HG03066 (cell line): ENCODE data around the gene LTF.
"Not testable (repeated sequence)": the region's sequence is repeated elsewhere in the genome, so short reads cannot be mapped to it uniquely, and the experiment has no call there.

ENCODE experiments used
- ATAC-seq: cut with Tn5 transposase; IDR thresholded peaks from one replicate; pipeline ENCODE4 v1.9.1; 2021; ENCODE audit warnings: low read depth; ENCODE audit not compliant: unreplicated experiment

The LTF gene

DNA sequence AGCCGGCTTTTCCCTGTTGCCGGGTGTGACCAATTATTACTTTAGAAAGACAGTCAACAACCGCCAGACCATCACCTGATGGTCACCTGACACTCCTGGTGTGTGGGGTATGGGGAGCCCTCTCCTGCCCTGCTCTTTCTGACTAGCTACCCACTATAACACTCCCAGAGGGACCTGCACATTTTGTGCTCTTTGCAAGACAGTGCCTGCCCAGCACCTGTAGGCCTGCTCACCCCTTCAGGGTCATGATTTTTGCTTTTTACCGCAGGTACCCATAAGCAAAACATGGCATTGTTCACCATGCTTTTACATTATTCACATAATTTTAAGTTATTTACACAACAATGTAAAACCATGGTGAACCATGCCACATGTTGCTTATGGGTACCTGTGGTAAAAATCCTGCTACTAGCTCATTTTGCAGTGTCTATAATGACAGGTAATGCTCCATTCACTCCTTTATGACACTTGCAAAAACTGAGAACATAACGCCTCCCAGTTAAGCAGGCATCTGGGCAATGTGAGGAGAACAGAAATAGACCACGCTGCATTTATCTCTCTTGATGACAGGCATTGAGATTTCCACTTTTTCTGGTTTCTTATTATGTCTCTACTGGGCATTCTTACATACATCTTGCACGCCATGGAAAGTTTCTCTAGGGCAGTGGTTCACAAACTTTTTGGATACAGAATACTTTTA is 47.7 kb downstream of the LTF start:
- ATAC-seq = no peak

DNA sequence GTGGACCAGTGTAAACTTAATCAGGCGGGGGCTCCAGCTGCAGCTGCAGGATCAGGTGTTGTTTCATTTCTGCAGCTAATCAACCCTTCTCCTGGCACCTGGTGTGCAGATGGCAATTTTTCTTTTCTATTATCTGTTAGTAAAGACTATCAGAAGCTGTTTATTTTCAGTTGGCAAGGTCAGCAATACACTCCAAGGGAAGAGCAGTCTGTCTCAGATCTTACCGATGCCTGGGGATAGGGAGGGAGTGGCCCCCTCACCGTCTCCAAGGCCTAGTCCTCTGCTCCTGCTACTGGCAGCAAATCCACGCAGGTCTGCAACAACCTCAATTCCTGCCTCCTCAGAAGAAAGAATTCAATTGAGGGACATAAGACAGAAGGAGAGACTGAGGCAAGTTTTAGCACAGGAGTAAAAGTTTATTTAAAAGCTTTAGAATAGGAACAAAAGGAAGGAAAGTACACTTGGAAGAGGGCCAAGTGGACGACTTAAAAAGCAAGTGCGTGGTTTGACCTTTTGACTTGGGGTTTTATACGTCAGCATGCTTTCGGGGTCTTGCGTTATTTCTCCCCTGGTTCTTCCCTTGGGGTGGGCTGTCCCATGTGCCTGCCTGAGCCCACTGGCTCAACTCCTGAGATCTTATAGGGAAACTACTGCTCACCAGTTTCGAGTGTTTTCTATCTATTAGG is 48.4 kb downstream of the LTF start:
- ATAC-seq = no peak

DNA sequence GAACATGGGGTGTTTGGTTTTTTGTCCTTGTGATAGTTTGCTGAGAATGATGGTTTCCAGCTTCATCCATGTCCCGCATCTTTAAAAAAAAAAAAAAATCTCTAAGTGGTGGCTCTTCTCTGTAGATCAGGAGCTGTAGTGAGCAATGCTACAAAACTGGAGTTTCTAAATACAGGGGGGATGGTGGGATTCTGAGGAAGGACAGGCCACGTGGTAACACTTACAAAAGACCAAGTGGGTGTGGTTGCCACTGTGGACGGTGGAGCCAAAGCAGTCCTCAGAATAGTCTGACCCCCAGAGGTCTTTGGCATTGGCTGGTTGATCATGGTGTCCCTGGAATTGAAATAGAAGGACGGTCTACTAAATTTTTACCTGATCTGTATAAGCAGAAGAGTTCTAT is 50.0 kb downstream of the LTF start:
- no peak for ATAC-seq

DNA sequence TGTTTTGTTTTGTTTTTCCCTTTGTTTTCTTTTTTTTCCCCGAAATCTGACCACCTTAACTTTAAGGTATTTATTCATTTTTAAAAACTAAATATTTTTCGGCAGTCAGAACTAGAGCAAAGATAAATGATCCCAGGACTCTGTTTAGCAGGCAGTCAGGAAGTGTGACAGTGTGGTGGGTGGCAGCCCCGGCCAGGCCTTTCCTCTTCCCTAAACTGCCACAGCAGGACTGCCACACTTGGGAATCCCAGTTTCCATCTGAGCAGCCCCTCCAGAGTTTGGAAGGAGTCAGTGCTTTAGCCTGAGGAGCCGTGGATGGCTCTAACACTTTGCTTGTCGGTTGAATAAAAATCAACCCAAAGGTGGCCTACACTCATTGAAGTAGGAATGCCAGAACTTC is 50.8 kb downstream of the LTF start:
- ATAC-seq = no peak

DNA sequence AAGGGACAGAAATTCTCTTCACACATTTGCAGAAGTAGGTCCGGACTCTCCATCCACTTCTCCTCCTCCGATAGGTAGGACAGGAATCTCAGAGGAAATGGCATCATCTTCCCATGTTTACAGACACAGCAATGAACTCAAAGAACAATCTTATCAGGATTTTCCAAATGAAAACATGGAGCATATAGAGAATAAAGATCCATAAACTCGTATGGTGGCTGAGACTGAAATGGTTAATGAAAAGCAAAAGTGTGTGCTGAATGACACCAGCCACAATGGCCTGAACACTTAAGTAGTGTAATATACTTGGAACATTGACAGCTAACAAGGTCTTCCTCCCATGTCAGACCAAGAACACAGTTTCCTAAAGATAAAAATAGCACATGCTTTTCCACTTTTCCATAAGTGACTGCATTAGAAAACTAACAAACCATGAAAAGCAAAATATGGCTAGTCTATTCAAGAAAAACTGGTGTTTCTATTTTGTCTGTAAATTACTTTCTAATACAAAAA is 51.9 kb downstream of the LTF start:
- no peak for ATAC-seq

DNA sequence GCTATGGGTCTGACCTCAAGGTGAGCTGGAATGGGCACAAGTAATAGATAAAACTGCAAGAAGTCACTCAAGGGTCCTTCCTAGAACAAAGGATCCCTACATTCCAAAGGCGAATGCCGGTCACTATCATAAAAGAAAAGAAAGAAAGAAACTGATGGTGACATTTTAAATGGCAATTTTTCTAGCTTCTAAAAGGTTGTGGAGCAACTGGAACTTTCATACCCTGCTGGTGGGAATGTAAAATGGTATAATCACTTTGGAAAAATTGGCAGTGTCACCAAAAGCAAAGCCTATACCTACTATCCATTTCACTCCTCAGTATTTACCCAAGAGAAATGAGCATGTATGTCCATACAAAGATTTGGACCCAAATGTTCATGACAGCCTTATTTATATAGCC is 53.4 kb downstream of the LTF start:
- no peak for ATAC-seq

DNA sequence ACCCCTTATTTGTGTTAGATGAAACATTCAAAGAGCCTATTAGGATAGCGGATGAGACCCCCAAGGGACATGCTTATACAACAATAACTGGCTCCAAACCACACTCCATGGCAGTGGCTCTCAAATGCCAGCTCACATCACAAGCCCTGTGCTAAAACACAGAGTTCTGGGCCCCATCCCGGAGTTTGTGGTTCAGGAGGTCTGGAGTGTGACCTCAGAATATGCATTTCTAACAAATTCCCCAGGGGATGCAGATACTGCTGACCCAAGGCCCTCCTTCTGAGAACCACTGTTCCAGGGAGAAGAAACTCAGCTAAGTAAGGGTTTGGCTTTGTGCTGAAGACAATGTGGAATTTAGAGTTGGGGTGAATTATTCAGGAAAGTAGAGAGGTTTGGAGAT is 54.0 kb downstream of the LTF start:
- no peak for ATAC-seq

DNA sequence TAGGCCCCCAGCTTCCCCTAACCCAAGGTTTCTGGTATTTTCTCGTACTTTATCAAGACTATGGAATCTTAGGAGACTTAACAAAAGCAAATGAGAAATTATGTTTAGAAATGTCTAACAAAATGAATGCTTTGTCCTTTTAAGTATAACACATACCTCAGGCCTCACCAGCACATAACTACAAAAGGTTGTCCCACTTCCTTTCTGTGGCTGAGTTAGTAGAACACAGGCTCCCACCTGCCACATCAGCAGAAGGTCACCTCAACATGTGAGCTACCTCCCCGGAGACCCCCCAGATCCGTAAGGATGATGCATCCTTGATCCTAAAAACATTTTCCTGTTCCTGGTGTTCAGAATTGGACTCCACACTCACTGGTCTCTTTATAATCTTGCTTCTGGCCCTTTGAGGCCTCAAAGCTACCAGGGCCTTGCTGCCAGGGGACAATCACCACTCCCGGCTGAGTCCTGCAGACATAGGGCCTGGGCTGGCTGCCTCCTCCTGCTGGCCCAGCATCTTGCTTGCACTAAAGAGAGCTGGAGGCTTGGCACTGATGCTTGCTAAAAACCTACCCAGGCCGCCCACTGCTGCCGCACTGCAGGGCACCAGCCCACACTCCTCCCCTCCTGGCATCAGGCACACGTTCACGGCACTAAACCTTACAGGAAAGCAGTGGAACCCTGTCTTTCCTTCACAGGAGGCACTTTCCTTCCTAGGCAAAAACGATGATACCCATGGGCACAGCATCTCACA is 54.8 kb downstream of the LTF start:
- no peak for ATAC-seq

DNA sequence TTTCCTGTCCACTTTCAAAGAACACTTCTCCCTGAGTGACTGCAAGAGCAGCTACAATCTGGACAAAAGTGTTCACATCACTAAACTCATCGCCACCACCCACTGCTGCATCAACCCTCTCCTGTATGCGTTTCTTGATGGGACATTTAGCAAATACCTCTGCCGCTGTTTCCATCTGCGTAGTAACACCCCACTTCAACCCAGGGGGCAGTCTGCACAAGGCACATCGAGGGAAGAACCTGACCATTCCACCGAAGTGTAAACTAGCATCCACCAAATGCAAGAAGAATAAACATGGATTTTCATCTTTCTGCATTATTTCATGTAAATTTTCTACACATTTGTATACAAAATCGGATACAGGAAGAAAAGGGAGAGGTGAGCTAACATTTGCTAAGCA is 55.9 kb downstream of the LTF start:
- ATAC-seq = no peak

DNA sequence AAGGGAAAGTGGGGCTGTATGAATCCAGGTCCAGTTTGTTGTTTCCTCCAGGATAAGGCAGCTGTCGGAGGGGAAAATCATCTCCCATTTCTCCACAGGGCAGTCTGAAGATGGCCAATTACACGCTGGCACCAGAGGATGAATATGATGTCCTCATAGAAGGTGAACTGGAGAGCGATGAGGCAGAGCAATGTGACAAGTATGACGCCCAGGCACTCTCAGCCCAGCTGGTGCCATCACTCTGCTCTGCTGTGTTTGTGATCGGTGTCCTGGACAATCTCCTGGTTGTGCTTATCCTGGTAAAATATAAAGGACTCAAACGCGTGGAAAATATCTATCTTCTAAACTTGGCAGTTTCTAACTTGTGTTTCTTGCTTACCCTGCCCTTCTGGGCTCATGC is 56.7 kb downstream of the LTF start:
- no peak for ATAC-seq

DNA sequence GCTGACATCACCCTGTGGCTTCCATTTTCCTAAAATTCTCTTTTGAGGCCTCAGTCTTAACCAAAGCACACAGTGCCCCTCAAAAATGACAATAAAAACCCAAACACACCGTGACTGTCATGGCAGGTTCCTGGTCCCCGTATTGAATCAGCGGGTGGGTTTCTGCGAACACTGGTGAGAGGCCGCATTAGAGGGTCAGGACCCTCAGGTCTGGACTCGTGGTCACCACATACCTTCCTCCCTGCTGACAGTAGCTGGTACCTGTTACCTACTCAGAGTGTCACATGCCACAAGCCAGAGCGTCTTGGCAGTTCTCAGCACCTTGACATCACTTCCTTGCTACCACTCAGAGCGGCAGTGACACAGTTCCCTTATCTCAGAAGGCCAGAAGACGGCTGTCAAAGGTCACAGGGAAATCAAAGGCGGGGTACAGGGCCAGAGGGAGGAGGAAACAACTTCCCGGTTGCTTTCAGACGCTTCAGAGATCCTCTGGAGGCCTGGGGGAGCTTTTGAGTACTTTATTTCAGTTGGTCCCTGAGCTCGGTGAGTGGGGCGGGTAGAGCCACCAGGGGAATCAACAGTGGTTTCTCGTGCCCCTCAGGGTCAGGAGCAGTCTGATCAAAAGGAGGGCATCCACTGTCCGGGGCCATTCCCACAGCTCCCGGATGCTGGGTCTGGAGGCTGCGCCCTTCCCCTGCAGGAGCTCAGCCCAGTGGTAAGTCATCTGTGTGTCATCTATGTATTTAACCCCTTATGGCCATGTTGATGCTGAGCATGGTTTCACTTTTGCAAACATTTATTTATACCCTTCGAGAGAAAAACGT is 57.7 kb downstream of the LTF start, which contains the start of the genes CCR5AS and CCRL2:
CCR5AS (minus strand) TSS at position 279 of the 824 bp plus-strand sequence.
CCRL2 (plus strand) TSS at position 472 of the 824 bp plus-strand sequence. CDS start 821 bp downstream, outside the sequence.
- no peak for ATAC-seq

DNA sequence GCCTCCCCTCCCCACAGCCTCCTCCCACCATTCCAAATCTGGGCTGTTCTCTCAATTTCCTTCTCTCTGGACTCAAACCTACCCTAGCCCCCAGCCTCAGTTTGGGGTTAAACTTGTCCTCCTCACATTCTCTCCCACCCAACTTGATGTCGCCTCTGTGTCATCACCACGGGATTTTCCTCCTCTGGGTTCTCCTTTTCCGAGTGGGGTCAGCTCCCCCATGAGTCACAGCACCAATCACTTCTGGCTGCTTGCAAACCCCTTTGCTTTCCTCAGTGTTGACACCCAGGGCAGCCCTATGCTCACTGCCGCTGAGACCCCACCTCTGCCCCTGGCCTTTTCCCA is 58.3 kb downstream of the LTF start:
- ATAC-seq = no peak

DNA sequence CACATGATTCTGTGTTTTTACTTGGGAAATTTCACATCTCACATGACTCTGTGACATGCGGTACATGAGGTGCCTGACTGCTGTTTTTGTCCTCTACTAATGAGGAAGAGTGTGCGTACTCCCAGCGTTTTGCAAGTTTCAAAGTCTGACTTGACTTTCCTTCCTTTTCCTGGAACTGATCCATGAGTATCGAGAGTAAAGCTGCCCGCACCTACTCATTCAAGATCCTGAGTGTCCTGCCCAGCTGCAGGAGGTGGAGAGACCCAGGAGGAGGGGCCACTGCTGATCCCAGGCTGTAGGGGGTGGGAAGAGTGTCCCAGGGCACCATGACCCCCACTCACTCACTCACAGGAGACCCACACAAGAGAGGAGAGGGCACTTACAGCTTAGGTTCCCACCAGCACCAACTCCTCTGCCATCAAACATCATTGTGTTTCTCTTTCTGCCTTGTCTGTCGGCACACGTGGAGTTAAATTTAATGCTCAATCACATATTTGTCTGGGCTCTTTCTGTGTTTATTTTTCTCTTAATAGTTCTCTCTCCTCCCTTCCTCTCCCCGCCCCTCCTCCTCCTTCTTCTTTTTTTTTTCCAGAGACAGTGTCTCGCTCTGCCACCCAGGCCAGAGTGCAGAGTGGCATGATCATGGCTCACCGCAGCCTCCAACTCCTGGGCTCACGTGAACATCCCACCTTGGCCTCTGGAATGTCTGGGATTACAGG is 59.2 kb downstream of the LTF start:
- ATAC-seq = no peak

DNA sequence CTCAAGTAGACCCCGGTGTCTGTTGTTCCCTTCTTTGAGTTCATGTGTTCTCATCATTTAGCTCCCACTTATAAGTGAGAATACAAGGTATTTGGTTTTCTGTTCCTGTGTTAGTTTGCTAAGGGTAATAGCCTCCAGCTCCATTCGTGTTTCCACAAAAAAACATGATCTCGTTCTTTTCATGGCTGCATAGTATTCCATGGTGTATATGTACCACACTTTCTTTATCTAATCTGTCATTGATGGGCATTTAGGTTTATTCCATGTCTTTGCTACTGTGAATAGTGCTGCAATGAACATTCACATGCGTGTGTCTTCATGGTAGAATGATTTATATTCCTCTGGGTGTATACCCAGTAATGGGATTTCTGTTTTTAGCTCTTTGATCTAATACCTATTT is 61.8 kb downstream of the LTF start:
- ATAC-seq = not testable (repeated sequence)

DNA sequence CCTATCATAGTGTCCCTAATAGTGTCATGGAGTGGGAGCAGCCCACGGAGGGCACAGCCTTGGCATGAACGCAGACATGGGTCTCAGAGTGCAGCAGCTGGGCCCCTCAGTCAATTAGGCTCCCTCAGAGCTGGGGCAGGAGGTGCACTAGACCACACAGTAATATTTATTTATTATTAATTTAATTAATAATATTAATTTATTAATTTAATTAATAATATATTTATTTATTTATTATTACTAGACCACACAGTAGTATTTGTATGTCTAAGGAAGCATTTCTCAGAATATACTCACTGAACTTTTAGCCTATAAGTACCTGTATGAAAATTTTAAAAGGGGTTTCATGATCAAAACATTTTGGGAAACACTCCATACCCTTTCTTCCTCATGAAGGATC is 63.1 kb downstream of the LTF start:
- ATAC-seq = no peak

DNA sequence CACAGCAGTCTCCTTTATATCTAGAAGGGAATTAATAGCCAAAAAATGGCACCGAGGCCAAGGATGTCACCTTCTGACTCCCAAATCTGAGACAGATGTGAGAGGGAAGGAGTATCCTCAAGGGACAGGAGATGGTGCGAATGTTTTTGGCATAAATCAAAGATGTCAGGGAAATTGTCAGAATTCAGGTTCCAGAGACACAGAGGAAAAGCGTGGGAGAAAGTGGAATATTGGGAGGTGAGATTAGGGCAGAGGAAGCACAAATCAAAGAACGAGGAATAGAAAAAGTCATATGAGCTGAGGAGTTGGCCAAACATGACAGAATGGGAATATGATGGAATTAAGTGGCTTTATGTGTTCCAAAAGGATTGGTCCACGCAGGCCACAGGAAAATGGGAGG is 63.9 kb downstream of the LTF start:
- ATAC-seq = no peak

DNA sequence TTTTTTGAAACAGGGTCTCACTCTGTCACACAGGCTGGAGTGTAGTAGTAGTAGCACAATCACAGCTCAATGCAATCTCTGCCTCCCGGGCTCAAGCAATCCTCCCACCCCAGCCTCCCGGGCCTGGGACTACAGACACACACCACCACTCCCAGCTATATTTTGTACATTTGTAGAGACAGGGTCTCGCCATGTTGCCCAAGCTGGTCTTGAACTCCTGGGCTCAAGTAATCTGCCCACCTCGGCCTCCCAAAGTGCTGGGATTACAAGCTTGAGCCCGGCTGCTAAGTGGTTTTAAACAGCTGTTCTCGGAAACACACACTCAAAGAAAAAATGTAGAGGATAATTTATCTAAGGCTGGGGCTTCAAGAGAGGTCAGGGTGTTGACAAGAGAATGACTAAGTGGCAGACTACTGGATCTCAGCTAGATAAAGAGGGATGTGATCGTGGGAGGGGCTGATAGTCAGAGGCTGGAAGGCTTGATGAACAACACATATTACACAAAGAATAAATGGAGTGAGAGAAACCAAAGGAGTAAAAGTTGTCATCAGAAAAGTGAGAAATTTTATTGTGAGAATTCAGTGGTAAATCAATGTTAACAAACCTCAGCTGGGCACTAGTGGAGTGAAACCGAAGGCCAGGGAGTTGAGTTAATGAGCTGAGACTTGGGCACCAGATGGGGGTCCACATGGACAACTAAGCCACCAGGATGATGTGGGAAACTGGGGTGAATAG is 64.5 kb downstream of the LTF start:
- ATAC-seq = no peak

DNA sequence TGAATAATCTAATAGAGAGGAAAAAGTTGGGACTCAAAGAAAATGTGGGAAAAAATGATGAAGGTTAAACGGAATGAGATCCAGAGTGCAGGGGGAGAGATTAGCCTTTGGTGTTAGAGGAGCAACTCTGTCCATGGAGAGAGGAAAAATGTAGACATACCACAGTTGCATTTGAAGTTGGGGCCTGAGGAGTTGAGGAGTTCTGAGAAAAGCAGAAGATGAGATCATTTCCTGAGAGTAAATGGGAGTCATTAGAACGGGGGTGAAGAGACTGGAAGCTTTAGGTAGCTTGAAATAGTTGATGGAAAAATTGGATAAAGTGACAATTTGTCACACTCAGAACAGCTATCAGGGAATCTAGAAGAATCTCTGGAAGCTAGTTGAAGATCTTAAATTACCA is 65.1 kb downstream of the LTF start:
- no peak for ATAC-seq

DNA sequence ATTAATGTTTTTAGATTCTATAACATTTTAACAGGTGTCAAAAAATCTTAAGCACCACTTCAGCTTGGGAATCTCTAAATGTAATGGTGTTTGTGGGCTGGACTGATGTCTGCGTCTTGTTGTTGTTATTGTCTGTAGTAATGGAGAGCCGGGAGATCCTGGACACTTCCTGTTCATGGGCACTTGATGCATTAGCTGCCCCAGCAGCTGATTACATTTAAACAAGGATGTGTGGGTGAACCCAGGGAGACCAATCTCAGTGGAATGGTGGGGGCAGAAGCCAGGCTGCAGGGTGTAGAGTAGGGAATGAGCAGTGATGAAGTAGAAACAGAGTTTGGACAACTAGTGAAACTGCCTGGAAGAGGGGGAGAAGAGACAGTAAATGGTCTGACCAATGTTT is 65.6 kb downstream of the LTF start:
- no peak for ATAC-seq
